Vagina (tissue), 2 donors: Measurements from ENCODE around the gene PHPT1.

Source experiments
- POLR2A ChIP-seq, 2 donors: fragments of 450-650 bp; IDR thresholded peaks; one replicate each; pipeline ENCODE4 v1.6.1; 2017; ENCODE audit warnings: antibody characterized with exemption in 2 of 2, mild to moderate bottlenecking in 2 of 2, moderate library complexity in 2 of 2
- POLR2AphosphoS5 ChIP-seq, 2 donors: sonication (generic); formaldehyde crosslinking; IDR thresholded peaks; one replicate each; pipeline ENCODE4 v1.9.0; 2017; ENCODE audit warnings: antibody characterized with exemption in 2 of 2, mild to moderate bottlenecking in 2 of 2, low read depth in 1 of 2; ENCODE audit not compliant: insufficient read depth in 1 of 2
- TF ChIP-seq, protein P1 (sequence below), 3 experiments: fragments of 450-650 bp in 2 of 3; fragments of 200-600 bp in 1 of 3; sonication (generic) in 1 of 3; IDR thresholded peaks; one replicate each; pipeline ENCODE4 v1.5.1; 2017 to 2019; ENCODE audit warnings: antibody characterized with exemption in 3 of 3, mild to moderate bottlenecking in 2 of 3, moderate library complexity in 2 of 3

DNA sequence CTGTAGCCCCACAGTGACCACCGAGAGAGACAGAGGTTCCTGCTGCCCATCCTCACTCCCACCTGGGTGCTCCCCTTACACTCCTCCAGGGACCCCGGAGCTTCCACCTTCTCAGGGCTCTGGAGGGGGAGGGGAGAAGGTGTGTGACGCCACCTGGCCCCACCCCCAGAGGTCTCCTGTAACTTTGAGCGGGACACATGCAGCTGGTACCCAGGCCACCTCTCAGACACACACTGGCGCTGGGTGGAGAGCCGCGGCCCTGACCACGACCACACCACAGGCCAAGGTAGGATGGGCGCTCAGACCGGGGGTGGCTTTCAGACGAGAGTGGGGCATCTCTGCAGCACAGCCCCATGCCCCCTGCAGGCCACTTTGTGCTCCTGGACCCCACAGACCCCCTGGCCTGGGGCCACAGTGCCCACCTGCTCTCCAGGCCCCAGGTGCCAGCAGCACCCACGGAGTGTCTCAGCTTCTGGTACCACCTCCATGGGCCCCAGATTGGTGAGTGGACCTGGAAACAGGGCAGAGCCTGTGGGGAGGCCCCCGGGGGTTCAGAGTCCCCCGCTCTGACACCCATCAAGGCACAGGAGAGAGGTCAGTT lies 7.4 kb downstream of the PHPT1 start:
- TF ChIP-seq, protein P1, sequence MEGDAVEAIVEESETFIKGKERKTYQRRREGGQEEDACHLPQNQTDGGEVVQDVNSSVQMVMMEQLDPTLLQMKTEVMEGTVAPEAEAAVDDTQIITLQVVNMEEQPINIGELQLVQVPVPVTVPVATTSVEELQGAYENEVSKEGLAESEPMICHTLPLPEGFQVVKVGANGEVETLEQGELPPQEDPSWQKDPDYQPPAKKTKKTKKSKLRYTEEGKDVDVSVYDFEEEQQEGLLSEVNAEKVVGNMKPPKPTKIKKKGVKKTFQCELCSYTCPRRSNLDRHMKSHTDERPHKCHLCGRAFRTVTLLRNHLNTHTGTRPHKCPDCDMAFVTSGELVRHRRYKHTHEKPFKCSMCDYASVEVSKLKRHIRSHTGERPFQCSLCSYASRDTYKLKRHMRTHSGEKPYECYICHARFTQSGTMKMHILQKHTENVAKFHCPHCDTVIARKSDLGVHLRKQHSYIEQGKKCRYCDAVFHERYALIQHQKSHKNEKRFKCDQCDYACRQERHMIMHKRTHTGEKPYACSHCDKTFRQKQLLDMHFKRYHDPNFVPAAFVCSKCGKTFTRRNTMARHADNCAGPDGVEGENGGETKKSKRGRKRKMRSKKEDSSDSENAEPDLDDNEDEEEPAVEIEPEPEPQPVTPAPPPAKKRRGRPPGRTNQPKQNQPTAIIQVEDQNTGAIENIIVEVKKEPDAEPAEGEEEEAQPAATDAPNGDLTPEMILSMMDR (IDR thresholded peaks at IDR 0.05) = no peak
- TF ChIP-seq POLR2A (IDR thresholded peaks at IDR 0.05) (no peak), POLR2AphosphoS5 (IDR thresholded peaks at IDR 0.05; ENCODE audit: insufficient read depth in 1 of 2, low read depth in 1 of 2) (no peak)
